DND-41 (cell line): ENCODE data around the gene SND1.

ENCODE experiments used
- EZH2 ChIP-seq: IDR thresholded peaks from 3 replicates; pipeline ENCODE4 v1.6.1; 2012; ENCODE audit warnings: borderline replicate concordance, low read depth, mild to moderate bottlenecking, moderate library complexity, low read length, inconsistent platforms; ENCODE audit not compliant: severe bottlenecking
- TF ChIP-seq, protein P1 (sequence below): IDR thresholded peaks from 2 replicates; pipeline ENCODE4 v1.5.1; 2012; ENCODE audit warnings: borderline replicate concordance, low read length, moderate library complexity, mild to moderate bottlenecking; ENCODE audit not compliant: poor library complexity, severe bottlenecking; ENCODE audit errors: extremely low read depth

DNA sequence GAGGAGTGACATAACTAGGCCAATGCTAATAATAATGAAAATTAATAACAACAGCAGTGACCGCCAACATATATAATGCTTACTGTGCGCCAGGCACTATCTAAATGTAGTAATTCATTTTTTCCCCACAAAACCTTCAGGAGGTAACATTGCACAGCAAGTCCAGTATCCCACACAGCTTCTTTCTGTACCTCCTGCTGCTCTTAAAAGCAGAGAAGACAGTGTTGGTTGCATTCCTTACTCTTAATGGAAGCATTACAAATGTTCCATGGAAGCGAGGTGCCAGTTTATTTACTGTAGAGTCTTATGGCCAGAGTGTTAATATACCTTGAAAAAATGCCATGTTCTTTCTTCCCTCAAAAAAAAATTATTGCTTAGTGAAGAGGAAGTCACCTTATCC is 211.1 kb downstream of the SND1 start:
- TF ChIP-seq, protein P1, sequence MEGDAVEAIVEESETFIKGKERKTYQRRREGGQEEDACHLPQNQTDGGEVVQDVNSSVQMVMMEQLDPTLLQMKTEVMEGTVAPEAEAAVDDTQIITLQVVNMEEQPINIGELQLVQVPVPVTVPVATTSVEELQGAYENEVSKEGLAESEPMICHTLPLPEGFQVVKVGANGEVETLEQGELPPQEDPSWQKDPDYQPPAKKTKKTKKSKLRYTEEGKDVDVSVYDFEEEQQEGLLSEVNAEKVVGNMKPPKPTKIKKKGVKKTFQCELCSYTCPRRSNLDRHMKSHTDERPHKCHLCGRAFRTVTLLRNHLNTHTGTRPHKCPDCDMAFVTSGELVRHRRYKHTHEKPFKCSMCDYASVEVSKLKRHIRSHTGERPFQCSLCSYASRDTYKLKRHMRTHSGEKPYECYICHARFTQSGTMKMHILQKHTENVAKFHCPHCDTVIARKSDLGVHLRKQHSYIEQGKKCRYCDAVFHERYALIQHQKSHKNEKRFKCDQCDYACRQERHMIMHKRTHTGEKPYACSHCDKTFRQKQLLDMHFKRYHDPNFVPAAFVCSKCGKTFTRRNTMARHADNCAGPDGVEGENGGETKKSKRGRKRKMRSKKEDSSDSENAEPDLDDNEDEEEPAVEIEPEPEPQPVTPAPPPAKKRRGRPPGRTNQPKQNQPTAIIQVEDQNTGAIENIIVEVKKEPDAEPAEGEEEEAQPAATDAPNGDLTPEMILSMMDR, result no peak
- TF ChIP-seq EZH2, result no peak
